Measurements from ENCODE around the gene COL27A1.

- TF ChIP-seq, protein P1, sequence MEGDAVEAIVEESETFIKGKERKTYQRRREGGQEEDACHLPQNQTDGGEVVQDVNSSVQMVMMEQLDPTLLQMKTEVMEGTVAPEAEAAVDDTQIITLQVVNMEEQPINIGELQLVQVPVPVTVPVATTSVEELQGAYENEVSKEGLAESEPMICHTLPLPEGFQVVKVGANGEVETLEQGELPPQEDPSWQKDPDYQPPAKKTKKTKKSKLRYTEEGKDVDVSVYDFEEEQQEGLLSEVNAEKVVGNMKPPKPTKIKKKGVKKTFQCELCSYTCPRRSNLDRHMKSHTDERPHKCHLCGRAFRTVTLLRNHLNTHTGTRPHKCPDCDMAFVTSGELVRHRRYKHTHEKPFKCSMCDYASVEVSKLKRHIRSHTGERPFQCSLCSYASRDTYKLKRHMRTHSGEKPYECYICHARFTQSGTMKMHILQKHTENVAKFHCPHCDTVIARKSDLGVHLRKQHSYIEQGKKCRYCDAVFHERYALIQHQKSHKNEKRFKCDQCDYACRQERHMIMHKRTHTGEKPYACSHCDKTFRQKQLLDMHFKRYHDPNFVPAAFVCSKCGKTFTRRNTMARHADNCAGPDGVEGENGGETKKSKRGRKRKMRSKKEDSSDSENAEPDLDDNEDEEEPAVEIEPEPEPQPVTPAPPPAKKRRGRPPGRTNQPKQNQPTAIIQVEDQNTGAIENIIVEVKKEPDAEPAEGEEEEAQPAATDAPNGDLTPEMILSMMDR (IDR thresholded peaks at IDR 0.05) = no peak
- TF ChIP-seq POLR2A (IDR thresholded peaks at IDR 0.05) = no peak
Observed at GRCh38 chr9:114300846-114301797, 145.8 kb downstream of the COL27A1 start.

Data from testis (tissue), 2 donors.